ENCODE data around the gene FAN1.

- TF ChIP-seq CTCF (conservative IDR thresholded peaks at IDR 0.05) (no peak), EZH2 (IDR thresholded peaks at IDR 0.05; ENCODE audit: low read depth) (no peak)
Observed at GRCh38 chr15:30929982-30930381, 26.3 kb downstream of the FAN1 start.

Measured in PC-9 (cell line).